Measurements from ENCODE around the gene SEMA6A.
"Not testable (repeated sequence)": the region's sequence is repeated elsewhere in the genome, so short reads cannot be mapped to it uniquely, and the experiment has no call there.

Gene SEMA6A

DNA sequence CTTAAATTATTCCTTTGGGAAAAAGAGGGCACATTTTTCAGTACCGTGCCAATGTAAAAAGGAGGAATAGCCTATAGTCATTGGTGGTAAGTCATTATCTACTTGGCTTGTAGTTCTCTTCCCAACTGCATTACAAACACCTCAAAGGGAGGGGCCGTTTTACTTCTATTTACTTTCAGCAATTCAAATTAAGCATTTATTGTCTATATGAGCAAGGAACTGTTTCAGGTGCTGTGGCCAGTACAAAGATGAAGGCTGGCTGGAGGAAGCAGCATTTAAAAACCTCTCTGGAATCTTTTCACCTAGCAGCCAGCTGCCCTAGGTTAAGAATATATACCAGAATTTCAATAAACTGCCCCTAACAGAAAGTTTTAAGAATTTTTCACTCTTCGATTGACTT is 48.9 kb downstream of the SEMA6A start:
- Histone ChIP-seq H3K27me3 (no peaks in the 10 kb centered on the region), H3K36me3 (no peaks in the 10 kb centered on the region), H3K4me1 (peaks cover 62% of the 10 kb centered on the region), H3K9me3 (no peaks in the 10 kb centered on the region), H3K4me3 (ENCODE audit: low read depth, low read length) (no peak overlapping the region)
- DNase-seq = no peak
- TF ChIP-seq, protein P1, sequence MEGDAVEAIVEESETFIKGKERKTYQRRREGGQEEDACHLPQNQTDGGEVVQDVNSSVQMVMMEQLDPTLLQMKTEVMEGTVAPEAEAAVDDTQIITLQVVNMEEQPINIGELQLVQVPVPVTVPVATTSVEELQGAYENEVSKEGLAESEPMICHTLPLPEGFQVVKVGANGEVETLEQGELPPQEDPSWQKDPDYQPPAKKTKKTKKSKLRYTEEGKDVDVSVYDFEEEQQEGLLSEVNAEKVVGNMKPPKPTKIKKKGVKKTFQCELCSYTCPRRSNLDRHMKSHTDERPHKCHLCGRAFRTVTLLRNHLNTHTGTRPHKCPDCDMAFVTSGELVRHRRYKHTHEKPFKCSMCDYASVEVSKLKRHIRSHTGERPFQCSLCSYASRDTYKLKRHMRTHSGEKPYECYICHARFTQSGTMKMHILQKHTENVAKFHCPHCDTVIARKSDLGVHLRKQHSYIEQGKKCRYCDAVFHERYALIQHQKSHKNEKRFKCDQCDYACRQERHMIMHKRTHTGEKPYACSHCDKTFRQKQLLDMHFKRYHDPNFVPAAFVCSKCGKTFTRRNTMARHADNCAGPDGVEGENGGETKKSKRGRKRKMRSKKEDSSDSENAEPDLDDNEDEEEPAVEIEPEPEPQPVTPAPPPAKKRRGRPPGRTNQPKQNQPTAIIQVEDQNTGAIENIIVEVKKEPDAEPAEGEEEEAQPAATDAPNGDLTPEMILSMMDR (IDR thresholded peaks at IDR 0.05; ENCODE audit: low read depth, low read length) = no peak

DNA sequence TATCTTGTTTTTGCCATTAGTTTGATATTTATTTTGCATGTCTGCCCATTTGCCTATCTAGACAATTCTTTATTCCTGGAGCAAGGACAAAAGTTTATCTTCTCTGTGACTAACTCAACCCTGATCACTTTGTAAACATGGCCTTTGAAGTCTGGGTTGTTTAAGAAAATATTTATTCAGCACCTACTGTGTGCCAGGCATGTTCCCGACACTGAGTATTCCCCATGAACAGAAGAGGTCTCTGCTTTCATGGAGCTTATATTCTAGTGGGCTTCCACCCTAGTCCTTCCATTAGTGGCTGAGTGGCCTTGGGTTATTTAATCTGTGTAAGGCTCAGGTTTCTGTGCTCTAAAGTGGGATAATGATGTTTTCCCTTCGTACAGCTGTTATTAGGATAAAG is 49.7 kb downstream of the SEMA6A start:
- Histone ChIP-seq H3K36me3 (no peaks in the 10 kb centered on the region), H3K4me3 (ENCODE audit: low read depth, low read length) (no peak overlapping the region), H3K9me3 (no peaks in the 10 kb centered on the region), H3K27me3 (no peaks in the 10 kb centered on the region), H3K4me1 (peaks cover 57% of the 10 kb centered on the region)
- TF ChIP-seq, protein P1 (IDR thresholded peaks at IDR 0.05; ENCODE audit: low read depth, low read length) = no peak
- DNase-seq = no peak

DNA sequence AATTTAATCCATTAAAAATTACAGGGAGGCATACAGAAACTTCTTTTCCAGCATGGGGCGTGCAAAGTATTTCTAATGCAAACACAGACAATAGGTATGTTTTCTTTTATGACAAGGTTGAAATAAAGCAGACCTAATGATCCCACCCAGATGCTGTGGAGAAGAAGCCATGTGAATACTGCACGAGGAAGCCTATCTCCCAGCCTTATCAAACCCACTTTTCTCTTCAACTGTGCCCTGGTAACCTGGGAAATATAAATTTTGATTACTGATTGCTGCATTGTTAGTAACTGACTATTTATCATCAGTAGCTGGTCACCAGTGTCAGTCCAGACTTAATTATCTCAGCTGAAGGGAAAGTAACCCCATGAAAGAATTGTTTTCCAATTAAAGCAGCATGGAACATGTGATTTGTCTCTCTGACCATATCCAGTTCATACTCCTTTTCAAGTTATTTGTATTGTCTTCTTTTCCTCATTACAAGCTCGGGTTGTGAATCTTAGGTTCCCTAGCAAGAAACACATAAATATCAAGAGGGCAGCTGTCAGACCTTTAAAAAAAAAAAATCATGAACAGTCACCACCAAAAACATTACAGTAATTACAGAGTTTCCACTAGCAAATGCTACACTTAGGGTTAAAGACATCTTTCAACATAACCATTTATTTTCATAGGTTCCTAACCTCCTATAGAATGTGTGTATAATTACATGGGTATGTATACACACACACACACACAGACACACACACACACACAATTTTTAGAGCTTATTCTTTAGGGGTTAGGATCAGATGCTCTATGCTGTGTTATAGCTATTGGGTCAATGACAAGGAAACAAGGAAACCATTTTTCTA is 50.3 kb downstream of the SEMA6A start:
- TF ChIP-seq, protein P1 (IDR thresholded peaks at IDR 0.05; ENCODE audit: low read depth, low read length) = no peak
- H3K27me3 ChIP-seq = no peaks in the 10 kb centered on the region
- peak; percentile 67 for DNase-seq
- H3K36me3 ChIP-seq = no peaks in the 10 kb centered on the region
- H3K9me3 ChIP-seq = no peaks in the 10 kb centered on the region
- H3K4me3 ChIP-seq (ENCODE audit: low read depth, low read length) = peak overlapping the region; percentile 30
- H3K4me1 ChIP-seq = peaks cover 52% of the 10 kb centered on the region

DNA sequence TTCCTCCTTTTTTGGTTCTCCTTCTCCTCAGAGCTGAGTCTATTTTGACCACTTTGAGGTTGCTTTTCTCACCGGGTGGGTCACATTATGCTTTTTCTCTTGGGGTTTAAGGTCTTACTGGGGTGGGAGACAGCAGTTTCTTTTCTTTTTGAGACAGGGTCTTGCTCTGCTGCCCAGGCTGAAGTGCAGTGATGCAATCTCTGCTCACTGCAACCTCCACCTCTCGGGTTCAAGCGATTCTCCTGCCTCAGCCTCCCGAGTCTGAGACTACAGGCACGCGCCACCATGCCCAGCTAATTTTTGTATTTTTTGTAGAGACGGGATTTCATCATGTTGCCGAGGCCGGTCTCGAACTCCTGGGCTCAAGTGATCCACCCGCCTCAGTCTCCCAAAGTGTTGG is 51.4 kb downstream of the SEMA6A start:
- H3K9me3 ChIP-seq; H3K4me3 ChIP-seq (ENCODE audit: low read depth, low read length); H3K27me3 ChIP-seq; H3K36me3 ChIP-seq; DNase-seq: not testable (repeated sequence)
- H3K4me1 ChIP-seq = peaks cover 51% of the 10 kb centered on the region

DNA sequence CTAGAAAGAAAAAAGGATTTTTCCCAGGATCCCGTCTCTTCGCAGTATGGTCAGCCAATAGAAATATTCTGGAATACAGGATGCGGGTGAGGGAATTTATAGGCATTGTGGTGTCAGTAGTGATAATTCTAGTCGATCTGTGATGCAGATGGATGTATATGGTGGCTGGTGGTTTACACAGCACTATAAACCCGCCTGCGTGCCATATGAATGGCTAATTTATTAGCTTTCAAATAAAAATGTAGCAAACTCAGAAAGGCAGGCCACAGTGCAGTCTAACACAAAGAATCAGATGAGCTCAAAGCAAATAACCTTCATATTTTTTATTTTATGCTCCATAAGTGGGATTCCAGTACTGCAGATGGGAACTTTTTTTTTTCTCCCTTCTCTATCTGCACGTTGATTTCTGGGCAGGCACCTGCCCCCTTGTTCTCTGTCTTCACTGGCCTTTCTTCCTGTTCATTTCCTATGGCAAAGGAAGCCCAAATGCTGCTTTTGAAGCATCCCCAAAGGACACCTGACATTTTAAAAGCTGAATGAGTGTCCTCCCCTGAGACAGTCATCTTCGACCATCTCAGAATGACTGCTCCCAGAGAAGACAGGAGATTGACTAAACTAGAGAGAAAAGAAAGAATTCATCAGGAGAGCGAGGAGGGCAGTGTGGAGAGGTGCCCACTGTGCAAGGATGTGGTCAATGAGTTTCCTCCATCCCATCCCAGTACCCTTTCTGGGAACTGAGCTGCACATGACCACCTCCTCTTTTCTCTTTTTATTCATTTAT is 52.1 kb downstream of the SEMA6A start:
- Histone ChIP-seq H3K9me3 (no peaks in the 10 kb centered on the region), H3K36me3 (no peaks in the 10 kb centered on the region), H3K27me3 (no peaks in the 10 kb centered on the region), H3K4me3 (ENCODE audit: low read depth, low read length) (no peak overlapping the region), H3K4me1 (peaks cover 54% of the 10 kb centered on the region)
- TF ChIP-seq, protein P1 (IDR thresholded peaks at IDR 0.05; ENCODE audit: low read depth, low read length) = no peak
- DNase-seq = no peak

DNA sequence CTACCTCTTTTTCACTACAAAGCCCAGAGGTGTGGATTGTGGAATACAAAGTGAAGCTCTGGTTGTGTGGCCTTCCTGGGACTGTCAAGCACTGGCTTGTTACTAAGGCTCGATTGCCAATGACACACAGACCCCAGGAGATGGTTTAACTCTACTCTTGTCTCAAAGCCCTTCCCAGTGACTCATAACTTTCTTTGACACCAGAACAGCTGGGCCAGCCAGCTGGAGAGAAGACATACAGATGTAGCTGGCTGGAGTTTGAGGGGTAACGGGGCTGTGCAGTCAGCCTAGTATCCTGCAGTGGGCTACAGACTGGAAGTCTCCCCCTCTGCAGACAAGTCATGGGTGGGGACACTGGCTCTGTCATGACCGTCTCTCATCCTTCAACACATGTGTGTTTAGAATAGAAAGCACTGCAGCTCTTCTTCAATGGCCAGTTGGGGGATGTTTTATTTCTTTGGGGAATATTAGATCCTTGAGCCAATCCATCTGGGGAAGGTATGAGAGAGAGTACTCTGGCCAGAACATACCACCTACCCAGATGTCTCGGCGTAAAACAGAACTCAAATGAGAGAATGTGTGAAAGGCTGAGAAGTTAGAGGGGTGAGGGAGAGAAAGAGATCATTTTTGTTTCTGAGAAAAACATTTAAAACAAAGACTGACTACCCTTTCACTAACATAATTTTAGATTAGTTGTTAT is 53.3 kb downstream of the SEMA6A start:
- Histone ChIP-seq H3K27me3 (no peaks in the 10 kb centered on the region), H3K4me1 (peaks cover 55% of the 10 kb centered on the region), H3K4me3 (ENCODE audit: low read depth, low read length) (no peak overlapping the region), H3K9me3 (no peaks in the 10 kb centered on the region), H3K36me3 (no peaks in the 10 kb centered on the region)
- DNase-seq = peak; percentile 24
- TF ChIP-seq, protein P1 (IDR thresholded peaks at IDR 0.05; ENCODE audit: low read depth, low read length) = no peak

Data from BE2C (cell line).